SK-N-MC (cell line): ENCODE measurements around the gene GALNT9.

ENCODE experiments used
- EZH2 ChIP-seq: fragments of 200-600 bp; sonication (generic); IDR thresholded peaks from one replicate; pipeline ENCODE4 v1.6.1; 2017; ENCODE audit warnings: antibody characterized with exemption
- FOXP2 ChIP-seq: optimal IDR thresholded peaks from 2 replicates; pipeline ENCODE3; 2011; ENCODE audit warnings: mild to moderate bottlenecking, moderate library complexity; ENCODE audit not compliant: insufficient read depth; ENCODE audit errors: extremely low read length, control extremely low read depth
- POLR2AphosphoS5 ChIP-seq: IDR thresholded peaks from 2 replicates; pipeline ENCODE4 v1.6.1; 2012; ENCODE audit warnings: mild to moderate bottlenecking, low read depth, low read length, borderline replicate concordance

DNA sequence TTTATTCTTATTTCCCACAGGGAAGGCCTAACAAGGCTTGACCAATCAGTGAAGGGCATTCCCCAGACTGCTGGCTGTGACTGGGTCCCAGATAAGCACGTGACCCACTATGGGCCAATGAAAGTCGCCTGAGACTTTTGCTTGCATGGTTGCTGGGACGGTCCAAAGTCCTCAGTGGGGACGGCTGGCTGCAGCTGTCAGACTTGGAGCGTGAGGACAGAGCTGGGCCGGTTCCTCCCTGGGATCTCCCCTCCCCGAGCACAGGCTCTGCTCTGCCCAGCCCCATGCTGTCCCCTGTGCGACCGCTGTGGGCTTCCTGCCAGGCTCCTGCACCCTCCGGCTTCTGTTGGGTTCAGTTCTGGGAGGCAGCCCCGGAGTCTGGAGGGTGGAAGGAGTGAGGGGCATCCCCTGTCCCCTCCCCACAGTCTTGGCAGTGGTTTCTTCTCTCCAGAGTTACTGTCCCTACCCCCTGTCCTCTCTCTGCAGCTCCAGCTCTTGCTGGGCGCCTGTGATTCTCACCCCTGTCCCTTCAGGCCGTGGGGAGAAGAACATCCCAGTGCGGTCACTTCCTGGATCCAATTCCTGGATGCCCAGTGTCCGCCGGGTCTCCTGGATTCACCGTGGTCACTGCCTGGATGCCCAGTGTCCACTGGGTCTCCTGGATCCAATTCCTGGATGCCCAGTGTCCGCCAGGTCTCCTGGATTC, 50.1 kb downstream of the GALNT9 start:
- TF ChIP-seq EZH2 (no peak), POLR2AphosphoS5 (no peak), FOXP2 (no peak)
